HG03095 (cell line): ENCODE results near the gene JARID2.

Experiments used
- ATAC-seq: cut with Tn5 transposase; IDR thresholded peaks from one replicate; pipeline ENCODE4 v1.9.1; 2021; ENCODE audit warnings: moderate library complexity; ENCODE audit not compliant: unreplicated experiment

The JARID2 gene

DNA sequence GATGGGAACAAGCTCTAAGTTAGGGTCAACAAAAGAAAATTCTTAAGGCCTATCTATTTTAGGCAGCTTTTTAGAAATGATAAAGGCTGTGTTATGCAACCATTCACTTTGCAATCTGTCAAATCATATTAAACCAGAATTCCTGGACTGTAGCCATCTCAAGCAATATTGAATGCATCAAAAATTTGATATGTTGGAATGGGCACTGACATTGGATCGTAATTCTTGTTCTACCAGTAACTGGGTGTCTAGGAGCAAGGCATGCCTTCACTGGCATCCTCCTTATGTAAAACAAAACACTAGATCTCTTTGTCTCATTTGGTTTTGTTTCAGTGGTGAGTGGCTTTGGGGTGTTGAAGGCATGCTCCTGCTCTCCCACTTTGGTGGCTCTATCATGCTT is 145.6 kb downstream of the JARID2 start:
- ATAC-seq = no peak

DNA sequence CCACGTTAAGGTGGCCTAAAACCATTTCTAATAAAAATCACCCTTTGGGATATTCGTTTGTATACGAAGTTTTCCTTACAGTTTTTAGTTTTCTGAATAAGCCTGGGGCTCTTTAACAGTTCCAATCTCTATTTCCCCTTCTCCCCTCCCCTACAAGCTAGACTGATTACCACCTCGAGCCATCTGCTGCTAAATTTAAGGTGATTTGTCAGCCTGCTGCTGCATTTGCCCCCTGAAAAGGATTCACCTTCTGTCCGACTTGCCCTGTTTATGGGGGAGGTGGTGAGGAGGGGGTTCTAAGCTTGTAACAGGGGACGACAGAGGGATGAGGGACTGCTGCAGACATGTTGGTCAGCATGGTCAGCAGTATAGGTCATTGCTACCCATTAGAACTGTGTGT is 146.3 kb downstream of the JARID2 start:
- no peak for ATAC-seq

GRCh38 chr6:15393605-15394004 is 147.7 kb downstream of the JARID2 start:
- no peak for ATAC-seq

GRCh38 chr6:15395087-15395486 is 149.2 kb downstream of the JARID2 start:
- no peak for ATAC-seq

DNA sequence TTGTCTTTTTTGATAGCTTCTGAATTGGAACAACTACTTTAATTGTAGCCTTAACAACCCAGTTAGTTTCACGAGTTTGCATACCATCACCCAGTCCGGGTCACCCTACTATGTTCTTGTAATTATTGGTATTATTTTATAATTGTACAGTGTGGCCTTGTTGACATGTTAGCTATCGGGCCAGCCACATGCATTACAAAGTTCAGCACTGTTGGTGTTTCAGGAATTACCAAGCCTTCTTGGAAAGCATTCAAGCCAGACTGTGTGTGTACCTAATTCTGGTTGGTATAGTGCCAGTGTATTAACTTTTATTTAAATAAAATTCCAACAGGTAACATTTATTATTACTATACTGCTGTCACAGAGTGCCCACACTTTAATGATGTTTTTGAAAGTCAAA is 150.9 kb downstream of the JARID2 start:
- no peak for ATAC-seq

GRCh38 chr6:15398633-15399275 is 152.9 kb downstream of the JARID2 start:
- ATAC-seq = no peak

GRCh38 chr6:15399641-15400470 is 154.0 kb downstream of the JARID2 start:
- no peak for ATAC-seq

GRCh38 chr6:15400572-15401004 is 154.7 kb downstream of the JARID2 start:
- ATAC-seq = no peak

- no peak for ATAC-seq
Measured at GRCh38 chr6:15401120-15401519, 155.3 kb downstream of the JARID2 start.

DNA sequence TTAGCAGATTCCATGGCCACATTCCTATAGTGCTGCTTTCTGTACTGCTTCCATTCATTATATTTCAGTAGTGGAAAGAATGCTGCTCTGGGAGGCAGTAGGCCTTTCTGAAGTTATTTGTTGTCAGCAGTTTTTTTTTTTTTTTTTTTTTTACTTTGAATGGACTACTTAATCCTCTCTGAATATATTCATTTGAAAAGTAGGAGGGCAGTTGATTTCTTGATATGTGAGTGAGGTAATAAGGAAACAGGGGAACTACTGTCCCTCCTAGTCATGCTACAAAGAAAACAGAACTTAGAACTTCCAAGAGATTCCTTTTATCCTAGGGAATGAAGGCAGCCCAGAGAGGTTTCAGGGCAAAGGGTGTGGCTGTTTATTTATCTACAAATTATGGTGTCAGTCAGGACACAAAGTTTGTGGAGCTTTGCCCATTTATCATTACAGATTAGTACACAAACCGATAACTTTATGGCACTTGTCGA is 155.9 kb downstream of the JARID2 start:
- ATAC-seq = no peak

DNA sequence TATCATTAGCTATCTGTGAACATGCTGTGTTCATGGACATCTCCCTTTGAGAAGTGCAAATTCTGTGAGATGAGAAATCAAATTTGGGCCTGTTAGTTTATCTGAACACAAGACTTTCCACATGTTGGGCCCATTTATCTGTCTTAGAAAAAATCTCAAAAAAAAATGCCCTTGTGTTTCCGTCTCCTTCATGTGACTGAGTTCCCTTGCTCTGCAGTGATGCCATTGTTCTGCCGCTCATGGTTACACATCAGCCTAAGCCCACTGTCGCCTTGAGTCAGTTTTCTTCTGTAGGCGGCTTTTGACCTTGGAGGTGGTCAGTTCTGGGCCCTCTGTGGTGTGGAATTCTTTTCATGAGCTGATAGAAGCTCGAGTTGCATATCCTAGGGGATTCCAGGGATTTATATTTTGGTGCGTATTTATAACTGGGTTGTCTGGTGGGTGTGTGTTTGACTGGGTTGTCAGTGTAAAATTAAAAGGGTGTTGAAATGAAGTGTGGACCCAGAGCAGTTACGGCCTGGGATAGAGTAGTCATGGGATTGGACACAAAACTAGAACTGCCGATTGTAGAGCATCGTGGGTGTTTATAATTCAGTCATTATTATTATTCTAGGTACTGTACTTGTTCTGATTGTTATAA is 156.7 kb downstream of the JARID2 start:
- ATAC-seq = no peak

DNA sequence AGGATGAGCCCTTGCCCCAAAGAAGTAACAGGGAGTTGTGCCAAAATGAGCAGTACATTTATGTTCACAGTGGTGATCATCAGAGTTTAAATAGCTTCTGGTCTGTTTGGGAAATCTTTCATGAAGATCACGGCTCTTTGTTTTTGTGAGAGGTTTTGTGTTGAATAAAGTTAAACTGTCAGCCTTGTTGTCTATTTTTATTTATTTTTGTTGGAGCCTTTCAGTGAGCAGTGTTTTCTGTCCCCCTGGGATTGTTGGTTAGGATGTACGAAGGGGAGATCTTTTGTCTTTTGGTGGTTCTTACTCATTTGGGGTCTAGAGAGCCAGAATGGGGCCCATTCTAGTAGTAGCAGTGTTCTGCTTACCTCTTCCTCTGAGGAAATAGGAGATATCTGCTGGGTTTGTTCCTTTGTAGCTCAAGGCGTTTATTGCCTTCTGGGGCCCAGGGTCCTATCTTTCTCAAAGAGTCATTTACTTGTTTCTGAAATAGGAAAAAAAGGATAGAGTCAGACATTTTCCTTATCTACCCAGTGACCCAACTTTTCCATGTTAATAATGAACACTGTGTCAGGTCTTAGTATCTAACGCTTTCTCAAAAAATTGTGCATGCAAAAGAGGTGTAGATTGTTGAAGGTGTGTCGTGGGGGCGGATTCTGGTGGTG is 157.4 kb downstream of the JARID2 start:
- no peak for ATAC-seq

DNA sequence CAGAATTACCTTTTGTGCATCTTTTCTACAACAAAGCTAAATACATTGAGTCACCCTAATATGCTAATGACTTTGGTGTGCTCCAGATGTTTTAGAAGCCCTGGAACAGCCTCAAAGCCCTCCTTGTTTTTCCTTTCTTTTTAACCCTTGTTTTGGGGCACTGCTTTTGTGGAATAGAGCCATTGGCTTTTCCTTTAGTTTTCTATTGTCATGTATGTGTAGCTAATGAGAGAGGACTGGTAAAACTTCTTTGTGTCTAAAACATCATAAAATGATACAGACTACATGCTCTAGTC is 158.8 kb downstream of the JARID2 start:
- no peak for ATAC-seq

DNA sequence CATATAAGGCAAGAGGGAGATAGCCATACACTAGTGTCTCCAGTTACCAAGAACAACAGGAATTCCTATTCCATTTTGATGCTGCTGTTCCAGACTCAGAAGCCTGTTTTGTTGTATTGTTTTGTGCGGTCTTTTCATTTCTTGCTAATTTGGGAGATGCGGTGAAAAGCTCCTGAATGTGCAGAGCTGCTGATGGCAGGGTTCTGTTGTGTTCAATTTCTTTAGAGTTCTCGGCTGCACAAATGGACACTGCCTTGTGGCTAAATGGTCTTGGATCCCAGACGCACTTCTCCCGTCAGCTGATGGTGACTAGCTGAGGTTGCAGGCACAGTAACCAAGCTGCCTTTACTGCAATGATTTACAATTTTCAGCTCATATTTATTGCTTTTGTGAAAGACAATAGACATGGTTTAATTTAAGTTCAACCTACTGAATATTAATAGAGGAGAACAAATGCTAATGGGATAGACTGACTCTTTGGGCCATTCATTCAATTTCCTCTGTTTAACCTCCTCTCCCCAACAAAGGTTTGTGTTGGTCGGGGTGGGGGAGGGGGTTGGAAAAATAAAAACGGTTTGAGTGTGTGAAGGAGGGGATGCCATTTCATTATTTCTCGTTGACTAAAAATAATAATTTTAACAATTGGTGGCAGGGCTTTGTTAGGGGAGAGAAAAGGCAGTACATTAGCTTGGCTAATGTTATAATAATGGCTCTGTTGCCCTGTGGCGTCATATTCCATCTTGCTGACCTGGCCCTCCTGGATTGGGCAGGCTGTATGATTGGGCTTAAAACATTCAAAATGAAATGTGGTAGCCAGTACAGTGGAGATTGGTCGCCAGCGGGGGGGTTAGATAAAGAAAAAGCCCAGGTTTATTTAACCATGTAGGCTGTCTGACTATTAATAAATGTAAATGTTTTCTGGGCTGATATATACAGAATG is 159.5 kb downstream of the JARID2 start:
- ATAC-seq = no peak

GRCh38 chr6:15406452-15406851 is 160.6 kb downstream of the JARID2 start:
- ATAC-seq = no peak

DNA sequence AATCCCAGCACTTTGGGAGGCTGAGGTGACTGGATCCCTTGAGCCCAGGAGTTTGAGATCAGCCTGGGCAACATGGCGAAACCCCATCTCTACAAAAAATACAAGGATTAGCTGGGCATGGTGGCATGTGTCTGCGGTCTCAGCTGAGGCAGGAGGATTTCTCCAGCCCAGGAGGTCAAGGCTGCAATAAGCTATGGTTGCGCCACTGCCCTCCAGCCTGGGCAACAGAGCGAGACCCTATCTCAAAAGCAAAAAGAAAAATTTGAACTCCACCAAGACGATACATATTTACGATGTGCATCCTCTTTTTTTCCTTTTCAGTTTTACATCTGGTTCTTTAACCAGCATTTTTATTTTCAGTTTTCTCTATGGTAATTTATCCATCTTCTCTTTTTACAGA is 162.1 kb downstream of the JARID2 start:
- no peak for ATAC-seq

GRCh38 chr6:15408758-15409157 is 162.9 kb downstream of the JARID2 start:
- ATAC-seq = no peak

DNA sequence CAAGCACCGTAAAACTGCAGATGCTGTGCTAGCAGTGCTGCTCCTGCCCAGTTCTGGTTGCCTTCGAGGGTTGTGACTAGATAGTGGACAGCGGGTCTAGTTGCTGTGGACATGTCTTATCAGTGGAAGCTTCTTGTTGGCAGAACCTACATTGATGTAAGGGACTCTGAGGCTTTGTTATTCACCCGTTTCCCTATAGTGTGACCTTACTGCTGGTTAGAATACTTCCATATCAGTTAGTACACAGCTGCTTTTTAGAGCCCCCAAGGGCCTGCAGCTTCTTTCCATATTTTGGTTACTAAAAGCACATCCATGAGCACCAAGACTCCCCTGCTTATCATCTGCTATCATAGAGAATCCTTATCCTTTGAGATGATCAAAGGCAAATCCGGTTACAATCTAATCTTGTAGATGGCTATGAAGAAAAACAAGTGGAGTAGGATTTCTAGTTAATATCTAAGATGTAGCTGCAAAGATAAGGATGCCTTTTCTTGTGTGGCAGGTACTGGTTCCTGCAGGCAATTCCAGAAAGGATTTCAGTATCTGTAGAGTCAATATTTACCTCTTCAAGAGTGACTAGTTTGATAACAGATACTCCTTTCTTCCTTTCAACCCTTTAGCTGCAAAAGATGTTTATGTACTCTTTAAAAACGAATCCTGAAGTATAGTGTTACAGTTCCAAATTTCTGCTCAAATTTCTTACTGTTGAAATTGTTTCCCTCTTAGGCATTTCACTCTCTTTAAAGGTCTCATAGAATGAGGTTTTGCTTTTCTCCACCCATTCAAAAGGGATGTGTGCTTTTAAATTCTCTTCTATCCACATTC is 163.6 kb downstream of the JARID2 start:
- ATAC-seq = no peak

GRCh38 chr6:15410126-15410391 is 164.2 kb downstream of the JARID2 start:
- no peak for ATAC-seq

DNA sequence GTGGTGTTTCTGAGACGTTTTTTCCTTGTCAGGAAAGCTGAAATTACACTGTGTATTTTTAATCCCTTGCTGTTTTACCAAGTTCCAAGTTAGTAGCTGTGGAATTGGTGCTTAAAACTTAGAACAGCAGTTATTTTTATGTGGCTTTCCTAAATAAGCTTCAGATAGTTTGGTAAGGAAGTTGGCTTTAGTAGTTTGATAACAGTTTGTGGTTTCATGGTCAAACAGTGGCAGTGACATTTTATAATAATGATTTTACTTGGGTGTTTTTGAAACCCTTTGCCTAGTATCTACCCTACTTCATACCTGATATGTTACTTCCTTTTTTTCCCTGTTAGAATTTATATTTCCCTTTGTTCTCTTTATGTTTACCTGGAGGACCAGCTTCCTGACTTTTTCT is 164.9 kb downstream of the JARID2 start:
- ATAC-seq = no peak
